Right forelimb (tissue), 1 donor: ENCODE results near the gene CCNY.

Experiments used
- DNase-seq: peaks from one replicate; pipeline ENCODE4 v3.0.0-alpha.2; 2018

The CCNY gene

GRCh38 chr10:35600193-35600592, 263.9 kb downstream of the CCNY start:
- DNase-seq, result no peak

GRCh38 chr10:35605191-35605590, 268.9 kb downstream of the CCNY start, which contains the start of gene GJD4:
TSS of gene GJD4 (plus strand) at chr10:35605341. CDS start at chr10:35605568, 227 bp downstream.
- no peak for DNase-seq

- DNase-seq, result no peak
These were observed 270.1 kb downstream of the CCNY start for GRCh38 chr10:35606430-35606829.

GRCh38 chr10:35607475-35608327, 271.4 kb downstream of the CCNY start:
- DNase-seq, result peak; percentile 53

GRCh38 chr10:35608328-35608672, 272.0 kb downstream of the CCNY start:
- DNase-seq, result no peak

- no peak for DNase-seq
These were observed 275.4 kb downstream of the CCNY start for GRCh38 chr10:35611750-35612149.

GRCh38 chr10:35612385-35613106, 276.2 kb downstream of the CCNY start:
- DNase-seq, result no peak

- DNase-seq, result no peak
These were observed 276.8 kb downstream of the CCNY start for GRCh38 chr10:35613107-35613440.

GRCh38 chr10:35613597-35614226, 277.4 kb downstream of the CCNY start:
- no peak for DNase-seq

- no peak for DNase-seq
These were observed 278.0 kb downstream of the CCNY start for GRCh38 chr10:35614312-35614711.
